RCC 7860 (cell line): ENCODE measurements around the gene TP53TG3F.
"Not testable (repeated sequence)": the region's sequence is repeated elsewhere in the genome, so short reads cannot be mapped to it uniquely, and the experiment has no call there.

Experiments used
- DNase-seq: peaks from one replicate; pipeline ENCODE4 v3.0.0-alpha.2; 2015; ENCODE audit warnings: low spot score
- FAIRE-seq: peaks from 2 replicates; lab custom pipeline; 2012; peaks lifted over from hg19 to GRCh38; lab: Jason Lieb, UNC

Gene TP53TG3F, protein sequence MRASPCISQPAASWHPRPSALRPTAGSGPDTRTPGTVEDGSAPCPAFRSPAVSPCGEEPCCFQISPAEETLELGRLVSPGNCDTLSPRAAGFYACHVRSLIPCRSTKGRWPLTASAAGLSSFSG

DNA sequence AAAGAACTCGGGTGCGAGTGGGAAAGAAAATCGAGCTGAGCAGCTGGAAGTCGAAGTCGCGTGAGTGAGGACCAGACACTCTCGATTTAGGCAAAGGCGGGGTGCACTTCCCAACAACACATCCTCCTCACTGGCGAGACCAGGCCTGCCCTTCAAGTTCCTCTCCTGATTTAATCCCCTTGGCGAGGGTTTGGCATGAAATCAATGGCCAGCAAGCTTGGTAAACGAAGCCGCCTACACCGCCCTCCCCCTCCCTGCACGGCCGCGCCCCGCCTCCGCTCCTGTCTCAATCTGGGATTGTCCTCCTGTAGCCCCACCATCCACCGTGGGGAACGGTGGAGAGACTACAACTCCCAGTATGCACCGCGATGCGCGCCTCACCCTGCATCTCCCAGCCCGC, at the start of gene TP53TG3F:
TP53TG3F (plus strand) TSS at position 301 of the 400 bp plus-strand sequence; CDS start at position 369, 68 bp downstream.
- FAIRE-seq, DNase-seq: not testable (repeated sequence)

DNA sequence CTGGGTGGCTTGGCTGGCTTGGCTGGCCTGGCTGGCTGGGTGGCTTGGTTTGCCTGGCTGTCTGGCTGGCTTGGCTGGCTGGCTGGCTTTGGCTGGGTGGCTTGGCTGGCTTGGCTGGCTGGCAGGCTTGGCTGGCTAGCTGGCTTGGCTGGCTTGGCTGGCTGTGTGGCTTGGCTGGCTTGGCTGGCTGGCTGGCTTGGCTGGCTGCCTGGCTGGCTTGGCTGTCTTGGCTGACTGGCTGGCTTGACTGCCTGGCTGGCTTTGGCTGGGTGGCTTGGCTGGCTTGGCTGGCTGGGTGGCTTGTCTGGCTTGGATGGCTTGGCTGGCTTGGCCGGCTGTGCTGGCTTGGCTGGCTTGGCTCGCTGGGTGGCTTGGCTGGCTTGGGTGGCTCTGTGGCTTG, 32.2 kb downstream of the TP53TG3F start:
- DNase-seq, FAIRE-seq: not testable (repeated sequence)

DNA sequence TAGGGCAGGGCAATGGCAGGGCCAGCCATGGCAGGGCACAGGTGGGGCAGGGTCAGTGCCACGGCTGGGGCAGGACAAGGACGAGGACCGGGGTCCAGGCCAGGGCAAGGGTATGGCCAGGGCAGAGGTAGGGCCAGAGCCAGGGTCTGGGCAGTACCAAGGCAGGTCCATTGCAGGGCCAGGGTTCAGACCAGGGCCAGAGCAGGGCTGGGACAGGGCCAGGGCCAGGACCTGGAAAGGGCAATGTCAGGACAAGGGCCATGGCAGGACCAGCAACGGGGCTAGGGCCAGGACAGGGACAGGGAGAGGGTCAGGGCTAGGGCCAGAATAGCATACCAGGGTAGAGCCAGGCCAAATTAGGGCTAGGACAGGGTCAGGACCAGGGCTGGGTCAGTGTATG, 47.8 kb downstream of the TP53TG3F start:
- not testable (repeated sequence) for DNase-seq, FAIRE-seq

DNA sequence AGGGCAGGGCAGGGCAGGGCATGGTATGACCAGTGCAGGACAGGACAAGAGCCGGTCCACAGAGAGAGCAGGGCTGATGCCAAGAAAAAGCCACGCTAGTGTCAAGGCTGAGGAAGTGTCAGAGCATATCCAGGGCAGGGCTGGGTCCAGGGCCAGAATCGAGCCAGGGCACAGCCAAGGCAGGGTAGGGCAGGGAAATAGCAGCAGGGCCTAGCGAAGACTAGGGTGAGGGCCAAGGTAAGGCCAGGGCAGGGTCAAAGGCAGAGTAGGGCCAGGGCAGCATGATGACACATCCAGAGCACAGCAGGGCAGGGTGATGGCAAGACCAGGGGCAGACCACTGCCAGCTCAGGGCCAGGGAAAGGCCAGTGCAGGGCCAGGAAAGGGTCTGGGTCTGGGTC, 49.7 kb downstream of the TP53TG3F start:
- not testable (repeated sequence) for DNase-seq

DNA sequence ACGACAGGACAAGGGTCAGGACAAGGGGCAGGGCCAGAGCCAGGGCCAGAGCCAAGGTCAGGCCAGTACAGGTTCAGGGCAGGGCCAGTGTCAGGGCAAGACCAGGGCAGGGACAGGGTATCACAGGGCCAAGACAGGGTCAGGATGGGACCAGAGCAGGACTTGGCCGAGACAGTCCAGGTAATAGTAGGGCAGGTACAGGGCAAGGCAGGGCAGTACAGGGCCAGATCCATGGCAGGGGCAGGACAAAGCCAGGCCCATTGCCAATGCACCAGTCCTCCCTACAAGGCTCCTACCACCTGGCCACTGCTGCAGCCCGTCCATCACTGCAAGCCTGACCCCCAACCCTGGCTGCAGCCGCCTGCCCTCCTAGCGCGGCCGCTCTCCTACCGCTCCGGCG, 50.5 kb downstream of the TP53TG3F start:
- FAIRE-seq, DNase-seq: not testable (repeated sequence)

More for the DNA sequence above, 49.7 kb downstream of the TP53TG3F start:
- FAIRE-seq = not testable (repeated sequence)
